Stimulated activated CD4-positive, alpha-beta T cell treated with anti-CD3 and anti-CD28 coated beads, Interleukin-1b, Interleukin-23, amount 100 ng/mL, for 24 hours (primary cell): ENCODE data around the gene FLT3.
"Not testable (repeated sequence)": the region's sequence is repeated elsewhere in the genome, so short reads cannot be mapped to it uniquely, and the experiment has no call there.

ENCODE experiments used
- DNase-seq, 4 experiments: peaks; one replicate each; pipeline ENCODE4 v3.0.0-alpha.2; 2020; ENCODE audit warnings: low read depth in 4 of 4, low spot score in 1 of 4

The FLT3 gene

DNA sequence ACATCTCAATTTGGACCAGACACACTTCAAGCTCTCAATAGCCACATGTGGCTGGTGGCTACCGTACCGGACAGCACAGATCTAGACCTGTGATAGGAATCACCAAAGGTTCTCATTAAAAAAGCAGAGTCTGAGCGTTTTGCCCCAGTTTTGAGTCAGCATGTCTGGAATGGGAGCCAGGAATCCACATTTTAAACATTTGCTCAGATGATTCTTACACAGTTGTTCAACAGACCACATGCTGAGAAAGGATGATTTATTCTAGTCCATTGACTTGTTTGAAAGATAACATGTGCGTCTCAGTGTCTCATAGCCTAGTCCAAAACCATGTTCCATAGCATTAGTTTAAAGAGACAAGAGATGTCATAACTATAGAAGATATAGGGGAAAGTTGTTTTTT lies 53.4 kb downstream of the FLT3 start:
- no peak for DNase-seq

DNA sequence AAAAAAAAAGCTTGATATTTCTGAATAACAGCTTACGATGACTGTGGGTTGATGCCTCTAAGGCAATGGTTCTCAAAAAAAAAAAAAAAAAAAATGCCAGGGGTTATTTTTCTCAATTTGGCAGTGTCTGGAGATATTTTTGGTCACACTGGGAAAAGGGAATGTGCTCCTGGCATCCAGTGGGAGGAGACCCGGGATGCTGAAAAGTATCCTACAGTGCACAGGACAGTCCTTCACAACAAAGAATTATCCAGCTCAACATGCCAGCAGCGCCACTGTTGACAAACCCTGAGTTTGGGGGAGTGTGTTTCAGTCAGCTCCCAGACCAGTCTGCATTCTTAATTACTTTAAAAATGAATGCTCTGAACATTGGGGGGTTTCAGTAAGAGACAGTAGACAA lies 54.5 kb downstream of the FLT3 start:
- DNase-seq, result no peak

DNA sequence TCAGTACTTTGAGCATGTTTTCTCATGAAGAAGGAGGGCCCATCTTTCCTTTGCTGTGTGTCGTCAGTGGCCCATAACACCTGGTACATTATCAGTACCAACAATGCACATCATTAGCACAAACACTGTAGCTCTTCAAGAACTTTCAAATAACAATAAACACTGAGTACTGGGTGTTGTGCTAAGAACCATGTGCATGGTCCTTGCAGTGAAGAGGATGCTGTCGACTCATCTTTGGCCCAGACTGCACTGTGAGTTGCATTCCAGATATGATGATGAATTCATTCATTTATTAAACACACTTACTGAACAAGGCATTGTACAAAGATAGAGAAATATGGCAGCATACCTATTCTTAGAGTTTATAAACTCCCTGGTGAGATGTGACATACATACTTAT lies 55.8 kb downstream of the FLT3 start:
- no peak for DNase-seq

DNA sequence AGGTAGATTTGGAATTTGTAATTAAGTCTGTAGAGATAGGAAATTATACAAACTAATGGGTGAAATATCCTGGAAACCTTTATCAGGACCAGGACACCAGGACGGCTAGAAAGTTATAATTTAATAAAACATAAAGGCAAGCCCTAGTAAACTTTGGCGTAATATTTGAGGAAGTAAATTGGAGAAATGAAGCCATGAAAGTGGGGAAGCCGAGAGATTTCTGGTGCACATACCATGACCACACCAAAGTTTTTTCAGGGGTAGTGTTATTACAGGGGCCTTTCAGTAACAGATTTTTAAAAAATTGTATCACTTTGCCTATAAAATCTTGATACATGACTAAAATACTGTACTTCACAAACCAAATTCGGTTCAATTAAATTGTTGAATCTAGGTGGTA lies 57.2 kb downstream of the FLT3 start:
- no peak for DNase-seq

DNA sequence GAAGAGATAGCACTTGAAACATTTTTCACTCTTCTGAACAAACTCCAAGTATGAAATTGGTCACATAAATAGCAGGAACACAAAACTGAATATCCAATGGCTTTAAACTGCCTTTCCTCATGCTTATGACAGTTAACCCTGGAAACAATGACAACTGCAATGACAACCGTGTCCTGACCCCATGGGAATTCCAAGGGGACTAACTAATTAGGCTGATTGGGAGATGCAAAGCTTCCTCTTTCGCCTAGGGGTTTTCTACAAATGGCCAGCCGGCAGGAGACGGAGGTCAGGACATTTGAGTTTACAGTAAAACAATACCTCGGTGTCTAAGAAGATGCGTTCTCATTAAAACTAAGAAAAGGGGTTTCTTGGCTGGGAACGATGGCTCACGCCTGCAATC lies 58.9 kb downstream of the FLT3 start:
- no peak for DNase-seq

DNA sequence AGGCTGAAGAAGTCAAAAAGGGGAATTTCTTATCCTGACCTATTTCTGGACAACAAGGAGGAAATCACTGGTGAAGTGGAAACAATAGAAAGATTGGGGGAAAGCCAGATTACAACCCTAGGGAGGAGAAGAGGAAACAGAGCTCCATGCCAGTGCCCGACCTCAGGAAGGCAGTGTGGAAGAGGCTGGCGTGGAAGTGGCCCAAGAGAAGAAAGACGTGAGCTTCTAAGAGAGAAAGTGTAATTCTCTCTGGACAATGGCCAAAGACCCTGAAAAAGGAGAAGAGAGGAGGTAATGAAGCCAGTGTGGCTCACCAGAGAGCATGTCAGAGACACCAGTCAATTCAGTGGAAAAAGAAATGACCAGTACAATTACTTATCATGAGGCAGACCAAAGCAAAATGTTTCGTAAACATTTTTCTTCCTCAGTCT lies 59.3 kb downstream of the FLT3 start:
- no peak for DNase-seq

DNA sequence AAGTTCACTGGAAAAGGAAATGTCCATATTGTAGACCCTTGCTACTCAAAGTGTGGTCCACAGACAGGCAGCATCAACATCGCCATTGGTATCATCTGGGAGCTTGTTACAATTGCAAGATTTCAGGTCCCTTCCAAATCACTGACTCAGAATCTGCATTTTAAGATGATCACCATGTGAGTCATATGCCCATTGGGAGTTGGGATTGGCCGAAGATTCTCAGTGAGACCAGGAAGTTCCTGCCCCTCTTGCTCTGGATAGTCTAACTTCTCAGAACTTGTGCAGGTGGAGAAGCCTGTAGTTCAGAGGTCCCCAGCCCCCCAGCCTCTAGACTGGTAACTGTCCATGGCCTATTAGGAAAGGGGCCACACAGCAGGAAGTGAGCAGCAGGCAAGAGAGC lies 63.0 kb downstream of the FLT3 start:
- DNase-seq, result no peak

DNA sequence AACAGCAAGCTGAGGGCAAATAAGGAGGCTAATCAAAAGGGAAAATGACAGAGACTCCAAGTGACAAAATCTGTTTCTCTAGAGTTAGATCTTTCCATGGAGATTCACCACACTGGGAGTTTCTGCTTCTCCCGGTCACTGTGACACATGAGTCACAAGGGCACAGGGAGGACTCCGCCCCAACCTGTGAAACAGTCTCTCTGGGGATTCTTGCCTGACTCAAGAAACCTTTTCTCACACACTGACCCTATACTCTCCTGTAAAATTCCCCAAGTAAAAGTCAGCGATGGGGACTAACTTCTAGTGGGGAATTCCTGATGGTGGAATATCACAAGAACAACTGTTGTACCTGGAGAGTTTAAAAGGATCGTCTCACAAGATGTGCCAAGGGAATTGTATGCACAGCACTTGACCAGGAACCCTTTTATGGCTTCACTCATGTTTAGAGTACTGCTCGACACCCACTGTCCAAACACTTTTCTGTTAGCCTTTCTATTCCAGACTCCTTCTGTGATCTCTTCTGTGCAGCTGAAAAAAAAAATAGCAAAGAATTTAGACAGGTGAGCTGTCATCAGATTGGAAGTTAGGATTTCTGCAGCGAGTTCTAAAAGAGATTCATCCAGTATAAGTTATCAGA lies 65.1 kb downstream of the FLT3 start:
- DNase-seq, result no peak

DNA sequence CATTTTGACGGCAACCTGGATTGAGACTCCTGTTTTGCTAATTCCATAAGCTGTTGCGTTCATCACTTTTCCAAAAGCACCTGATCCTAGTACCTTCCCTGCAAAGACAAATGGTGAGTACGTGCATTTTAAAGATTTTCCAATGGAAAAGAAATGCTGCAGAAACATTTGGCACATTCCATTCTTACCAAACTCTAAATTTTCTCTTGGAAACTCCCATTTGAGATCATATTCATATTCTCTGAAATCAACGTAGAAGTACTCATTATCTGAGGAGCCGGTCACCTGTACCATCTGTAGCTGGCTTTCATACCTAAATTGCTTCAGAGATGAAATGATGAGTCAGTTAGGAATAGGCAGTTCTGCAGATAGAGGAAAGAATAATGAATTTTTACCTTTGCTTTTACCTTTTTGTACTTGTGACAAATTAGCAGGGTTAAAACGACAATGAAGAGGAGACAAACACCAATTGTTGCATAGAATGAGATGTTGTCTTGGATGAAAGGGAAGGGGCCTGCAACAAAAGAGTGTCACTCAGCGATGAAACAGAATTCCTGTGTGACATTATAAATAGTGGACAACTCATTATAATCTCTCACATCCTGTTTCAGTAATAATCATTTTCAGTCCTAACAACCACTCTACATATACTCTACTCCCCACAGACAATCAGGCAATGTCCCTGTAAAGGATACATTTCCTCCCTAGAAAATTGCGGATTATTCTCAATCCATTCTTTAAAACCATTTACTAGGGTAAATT lies 66.3 kb downstream of the FLT3 start:
- DNase-seq, result no peak

DNA sequence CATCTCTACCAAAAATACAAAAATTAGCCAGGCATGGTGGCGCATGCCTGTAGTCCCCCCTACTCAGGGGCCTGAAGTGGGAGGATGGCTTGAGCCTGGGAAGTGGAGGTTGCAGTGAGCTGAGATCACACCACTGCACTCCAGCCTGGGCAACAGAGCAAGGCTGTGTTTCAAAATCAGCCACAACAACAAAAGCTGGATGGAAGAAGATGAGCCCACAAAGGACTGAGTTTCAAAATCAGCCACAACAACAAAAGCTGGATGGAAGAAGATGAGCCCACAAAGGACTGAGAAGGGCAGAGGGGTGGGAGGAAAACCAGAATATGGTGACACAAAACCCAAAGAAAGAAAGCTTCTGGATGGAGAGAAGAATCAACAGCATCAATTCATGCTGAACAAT lies 67.9 kb downstream of the FLT3 start:
- DNase-seq, result not testable (repeated sequence)

DNA sequence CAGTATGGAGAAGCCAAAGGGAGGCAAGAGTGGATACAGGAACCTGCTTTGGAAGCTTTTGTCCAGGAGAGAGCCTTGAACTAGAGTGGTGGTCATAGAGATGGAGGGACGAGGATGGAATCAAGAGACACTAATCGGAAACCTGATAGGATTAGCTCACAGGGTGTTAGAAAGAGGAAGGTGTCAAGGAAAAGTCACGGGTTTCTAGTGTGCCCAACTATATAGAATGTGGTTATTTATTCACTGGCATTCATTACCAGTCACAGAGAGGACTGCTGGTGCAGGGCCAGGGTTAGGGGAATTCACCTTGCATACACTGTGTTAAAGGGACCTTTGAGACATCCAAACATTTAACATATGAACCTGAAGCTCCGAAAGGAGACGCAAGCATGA lies 68.5 kb downstream of the FLT3 start:
- no peak for DNase-seq

DNA sequence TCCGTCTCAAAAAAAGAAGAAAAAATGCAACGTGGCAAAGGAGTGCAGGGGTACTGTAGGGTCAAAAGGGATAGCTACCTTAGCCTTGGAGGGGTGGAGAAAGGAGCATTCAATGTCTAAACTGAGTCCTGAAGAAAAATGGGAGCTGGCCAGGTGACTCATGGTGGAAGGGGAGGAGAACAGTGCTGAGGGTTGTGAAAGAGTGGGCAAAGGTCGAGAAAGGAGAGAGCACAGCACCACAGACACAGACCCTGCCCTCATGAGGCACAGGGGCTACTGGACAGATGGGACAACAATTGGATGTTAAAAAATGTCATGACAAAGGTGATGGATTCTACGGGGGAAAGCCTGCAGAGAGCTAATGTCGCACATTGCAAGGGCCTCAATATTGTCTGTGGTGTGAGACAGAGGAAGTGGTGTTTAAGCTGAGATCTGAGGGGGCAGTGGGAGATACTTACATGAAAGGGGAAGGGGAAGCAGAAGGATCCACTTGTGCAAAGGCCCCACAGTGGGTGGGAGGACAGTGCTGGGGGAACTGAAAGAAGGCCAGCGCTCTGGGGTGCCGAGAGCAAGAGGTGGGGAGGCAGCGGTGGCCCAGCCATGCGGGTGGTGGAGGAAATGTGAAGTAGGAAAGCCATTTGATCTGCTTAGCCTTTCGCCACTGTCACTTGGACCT lies 69.0 kb downstream of the FLT3 start:
- DNase-seq, result no peak

DNA sequence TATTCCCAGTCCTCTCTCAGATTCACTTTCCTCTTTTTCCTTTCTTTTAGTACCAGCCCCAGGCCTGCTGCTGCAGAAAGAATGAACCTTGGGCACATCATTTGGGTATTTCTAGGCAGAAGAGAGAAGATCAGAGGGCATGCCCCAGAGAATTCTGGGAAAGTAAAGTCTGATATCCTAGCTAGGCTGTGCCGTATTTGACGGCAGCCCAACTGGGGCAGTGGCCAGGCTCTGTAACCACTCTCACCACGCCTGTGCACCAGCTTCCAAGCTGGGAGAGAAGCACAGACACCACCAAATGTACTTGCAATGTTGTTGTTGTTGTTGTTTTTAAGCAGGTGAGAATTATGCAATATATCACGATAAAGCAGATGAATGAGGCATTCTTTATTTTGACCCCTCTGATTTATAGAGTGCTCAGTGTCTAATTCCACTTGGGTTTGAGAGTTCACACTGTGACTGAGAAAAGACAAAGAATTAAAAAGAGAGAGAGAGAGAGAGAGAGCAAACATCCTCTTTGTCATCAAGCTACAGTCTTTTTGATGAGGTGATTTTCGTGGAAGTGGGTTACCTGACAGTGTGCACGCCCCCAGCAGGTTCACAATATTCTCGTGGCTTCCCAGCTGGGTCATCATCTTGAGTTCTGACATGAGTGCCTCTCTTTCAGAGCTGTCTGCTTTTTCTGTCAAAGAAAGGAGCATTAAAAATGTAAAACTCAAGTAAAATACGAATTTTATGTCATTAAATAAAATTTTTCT lies 72.6 kb downstream of the FLT3 start:
- DNase-seq, result no peak

DNA sequence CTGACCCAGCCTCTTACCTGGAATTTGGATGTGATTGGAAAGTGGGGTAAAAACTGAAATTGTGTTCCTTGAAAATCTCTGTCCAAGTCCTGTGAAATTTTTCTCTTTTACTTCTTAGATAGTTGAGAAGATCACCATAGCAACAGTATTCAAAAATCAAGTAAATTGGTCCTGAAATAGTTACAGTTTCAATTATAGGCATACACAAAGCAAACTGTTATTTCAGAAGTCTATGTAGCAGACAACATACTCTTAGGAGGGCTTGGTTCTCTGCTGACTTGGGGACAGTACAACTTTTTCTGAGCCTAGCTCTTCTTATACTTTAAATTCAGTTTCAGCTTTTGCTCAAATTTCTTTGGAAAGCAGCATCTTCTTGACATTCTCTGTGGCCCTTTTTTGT lies 73.3 kb downstream of the FLT3 start:
- DNase-seq, result no peak

DNA sequence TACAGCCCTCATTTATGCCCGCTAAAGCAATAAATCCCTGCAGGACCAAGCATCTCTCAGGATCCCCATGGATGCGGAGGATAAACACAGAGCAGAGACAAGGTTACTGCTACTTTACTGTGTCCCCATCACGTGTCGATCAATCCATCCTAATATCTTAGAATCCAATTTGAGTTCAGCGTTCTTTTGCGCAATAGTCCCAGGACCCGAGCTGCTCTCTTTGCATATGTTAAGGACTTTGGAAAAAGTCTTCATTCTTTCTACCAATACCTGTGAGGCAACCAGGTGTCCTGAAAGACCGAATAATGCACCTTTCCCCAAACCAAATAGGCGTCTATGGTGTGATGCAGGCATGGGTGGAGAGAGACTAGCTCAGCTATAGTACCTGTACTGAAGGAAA lies 73.9 kb downstream of the FLT3 start:
- no peak for DNase-seq

DNA sequence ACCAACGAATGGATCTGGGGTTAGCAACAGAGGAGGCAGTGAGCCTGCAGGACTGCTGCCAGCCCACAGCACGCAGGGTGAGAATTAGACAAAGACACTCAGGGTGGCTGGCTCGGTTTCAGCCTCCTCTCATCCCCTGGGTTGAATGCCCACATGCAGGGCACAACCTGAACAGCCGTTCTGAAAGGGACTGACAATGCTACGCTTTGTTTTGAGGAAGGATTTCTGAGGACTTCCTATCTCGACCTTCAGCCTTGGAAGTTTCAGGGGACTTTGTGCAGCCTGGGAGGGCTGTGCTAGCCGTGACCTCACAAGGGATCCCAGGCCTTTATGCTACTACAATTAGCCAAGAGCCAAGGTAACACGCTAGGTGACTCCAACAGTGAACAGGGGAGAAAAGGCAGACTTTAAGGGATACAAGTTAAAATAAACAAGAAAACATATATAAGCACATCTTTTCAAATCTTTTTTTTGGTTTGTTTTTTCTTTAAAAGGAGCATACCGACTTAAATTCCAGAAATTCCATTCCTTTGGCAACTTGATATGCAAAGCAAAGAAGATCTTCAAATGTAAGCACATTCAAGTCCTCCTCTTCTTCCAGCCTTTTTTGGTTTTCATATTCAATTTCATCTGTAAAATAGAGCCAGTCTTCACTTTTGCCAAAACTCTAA lies 77.4 kb downstream of the FLT3 start:
- DNase-seq, result no peak

DNA sequence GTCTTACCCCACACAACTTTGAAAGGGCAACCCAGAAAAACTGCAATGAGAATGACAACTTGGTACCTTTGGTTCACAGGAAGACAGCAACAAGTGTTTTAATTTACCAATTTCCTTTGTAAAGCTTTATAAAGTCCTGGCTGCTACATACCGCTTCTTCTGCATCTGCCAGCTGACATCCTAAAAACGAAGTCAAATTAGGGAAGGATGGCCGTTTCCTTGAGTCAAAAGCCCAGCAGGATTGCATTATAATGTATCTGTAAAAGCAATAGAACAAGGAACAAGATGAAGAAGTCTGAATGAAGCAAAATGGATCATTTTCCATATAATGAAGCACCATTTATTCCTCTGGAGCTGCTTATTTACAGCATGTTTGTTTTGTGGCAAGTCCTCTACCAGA lies 86.1 kb downstream of the FLT3 start:
- DNase-seq, result no peak

DNA sequence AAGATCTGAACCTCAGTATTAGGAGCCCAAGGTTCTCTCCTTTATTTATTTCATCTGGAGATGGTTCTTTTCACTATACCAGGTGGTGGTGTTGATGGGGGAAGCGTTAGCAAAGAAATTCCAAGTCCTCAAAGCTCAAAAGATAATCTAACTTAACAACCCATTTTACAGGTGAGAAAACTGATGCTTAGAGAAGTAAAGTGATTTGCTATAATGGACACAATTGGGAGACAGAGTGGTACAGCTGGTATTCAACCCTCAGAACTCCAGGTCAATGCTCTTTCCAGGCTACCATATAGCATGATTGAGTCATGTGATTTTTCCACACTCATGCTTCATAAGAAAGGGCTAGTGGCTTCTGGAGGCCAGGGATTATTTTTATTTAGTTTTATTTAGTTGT lies 86.9 kb downstream of the FLT3 start:
- DNase-seq, result no peak

DNA sequence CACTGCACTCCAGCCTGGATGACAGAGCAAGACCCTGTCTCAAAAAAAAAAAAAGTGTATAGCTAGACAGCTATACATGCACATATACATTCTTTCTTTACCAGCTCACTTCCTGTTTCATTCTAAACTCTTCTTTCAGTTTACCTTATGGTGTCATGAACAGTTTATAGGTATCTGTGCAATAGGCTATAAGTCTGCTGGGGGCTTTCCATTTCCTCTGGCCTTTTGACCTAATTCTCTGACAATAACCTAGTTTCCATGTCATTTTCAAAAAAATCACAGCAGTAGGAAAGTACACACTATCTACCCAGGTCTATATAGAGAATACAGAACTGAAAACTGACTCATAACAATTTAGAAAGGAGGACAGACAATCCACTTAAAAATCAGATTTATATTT lies 87.5 kb downstream of the FLT3 start:
- DNase-seq, result no peak

DNA sequence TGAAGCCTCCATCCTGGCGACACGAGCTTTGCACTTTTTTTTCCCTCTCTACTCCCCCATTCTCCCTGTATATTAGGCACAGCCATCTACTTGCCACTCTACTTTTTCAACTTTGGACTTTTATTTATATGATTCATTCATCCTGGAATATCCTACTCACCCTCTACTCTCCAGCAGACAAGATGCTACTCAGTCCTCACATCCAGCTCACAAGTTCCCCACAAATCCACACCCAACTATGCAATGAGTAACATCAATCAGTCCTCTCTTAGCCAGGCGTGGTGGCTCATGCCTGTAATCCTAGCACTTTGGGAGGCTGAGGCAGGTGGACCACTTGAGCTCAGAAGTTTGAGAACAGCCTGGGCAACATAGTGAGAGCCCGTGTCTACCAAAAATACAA lies 88.0 kb downstream of the FLT3 start:
- DNase-seq, result no peak

DNA sequence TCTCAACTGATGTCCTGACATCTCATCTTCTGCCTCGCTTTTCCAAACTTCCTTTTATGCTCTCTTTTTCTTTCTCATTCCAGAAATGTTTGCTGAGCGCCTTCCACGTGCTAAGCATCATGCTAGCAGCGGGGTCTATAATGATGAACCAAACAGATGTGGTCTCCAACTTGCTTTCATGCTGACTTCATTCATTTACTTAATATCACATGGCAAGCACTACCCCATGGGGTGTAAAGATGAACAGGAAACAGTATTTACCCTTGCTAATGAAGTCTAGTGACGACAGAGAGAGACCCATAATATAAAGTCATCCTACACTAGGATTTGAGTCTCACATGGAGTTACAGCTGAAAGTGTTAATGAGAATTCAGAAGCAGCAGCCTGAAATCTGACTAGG lies 90.3 kb downstream of the FLT3 start:
- DNase-seq, result no peak
